ENCODE measurements around the gene PACRG. TPM values are rescaled to one million over a fixed set of nuclear protein-coding genes. Genes with fewer than 3 reads are reported as not detected.
A peak's percentile ranks its signal among the peaks of the same experiment; 100 is the strongest.

Gene PACRG
- total RNA-seq, 1 experiment from 2014 or later, result not detected

- no peaks in the 10 kb centered on the region for H3K36me3 ChIP-seq
- DNase-seq, result no peak
- no peaks in the 10 kb centered on the region for H3K27me3 ChIP-seq
- H3K4me3 ChIP-seq, result no peak overlapping the region
- no peaks in the 10 kb centered on the region for H3K9me3 ChIP-seq
Observed at GRCh38 chr6:163352966-163353365, 625.2 kb downstream of the PACRG start.

DNA sequence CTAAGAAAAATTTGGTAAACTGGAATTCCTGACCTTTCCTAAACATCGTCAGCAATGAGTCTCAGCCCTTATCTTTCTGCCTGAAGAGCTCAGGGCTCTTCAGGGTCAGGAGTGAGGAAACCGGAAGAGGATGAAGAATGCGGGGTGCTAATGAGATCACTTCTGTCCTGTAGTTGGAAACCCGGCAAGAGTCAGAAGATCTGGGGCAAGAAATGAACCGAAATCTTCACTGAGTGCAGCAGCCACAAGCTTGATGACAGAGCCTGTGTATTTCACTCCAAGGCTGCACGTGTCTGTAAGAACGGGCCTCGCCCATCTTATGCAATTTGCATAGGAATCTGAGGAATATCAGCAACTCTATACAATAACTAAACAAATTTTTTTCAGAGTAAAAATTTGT, 626.3 kb downstream of the PACRG start:
- no peak for DNase-seq

DNA sequence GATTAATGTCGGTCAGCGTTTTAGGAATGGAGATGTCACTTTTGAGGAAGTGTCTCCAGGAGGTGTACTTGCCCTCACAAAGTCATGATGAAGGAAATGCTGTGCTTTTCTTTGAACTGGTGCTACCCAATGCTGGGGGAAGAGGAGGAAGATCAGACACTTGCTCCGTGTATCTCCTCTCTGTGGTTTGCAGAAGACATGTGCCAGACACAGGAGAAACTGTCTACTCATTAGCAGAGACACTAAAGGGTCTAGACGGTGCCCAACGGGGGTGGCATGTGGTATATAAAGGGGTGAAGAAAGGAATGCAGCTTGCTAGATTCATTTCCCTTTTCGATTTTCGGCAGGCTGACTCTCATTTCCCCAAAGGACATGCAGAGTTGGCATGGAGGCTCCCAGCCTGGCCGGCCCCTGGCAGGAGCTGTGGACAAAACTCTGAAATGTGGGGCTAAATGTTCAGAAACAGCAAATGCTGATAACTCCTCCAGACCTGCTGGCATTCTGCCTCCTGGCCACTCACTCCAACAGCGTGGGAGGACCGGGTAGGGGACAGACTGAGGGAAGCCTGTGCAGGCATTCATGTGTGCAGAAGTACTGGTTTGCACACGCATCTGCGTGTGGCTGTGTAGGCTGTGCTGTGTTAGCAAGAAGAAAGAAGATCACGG, 627.1 kb downstream of the PACRG start:
- Histone ChIP-seq H3K9me3 (no peaks in the 10 kb centered on the region), H3K27me3 (no peaks in the 10 kb centered on the region), H3K36me3 (no peaks in the 10 kb centered on the region), H3K4me3 (no peak overlapping the region)
- peak; percentile 18 for DNase-seq

More for the DNA sequence above, 626.3 kb downstream of the PACRG start:
- no peaks in the 10 kb centered on the region for H3K27me3 ChIP-seq
- no peaks in the 10 kb centered on the region for H3K36me3 ChIP-seq
- H3K9me3 ChIP-seq, result no peaks in the 10 kb centered on the region
- H3K4me3 ChIP-seq, result no peak overlapping the region

DNA sequence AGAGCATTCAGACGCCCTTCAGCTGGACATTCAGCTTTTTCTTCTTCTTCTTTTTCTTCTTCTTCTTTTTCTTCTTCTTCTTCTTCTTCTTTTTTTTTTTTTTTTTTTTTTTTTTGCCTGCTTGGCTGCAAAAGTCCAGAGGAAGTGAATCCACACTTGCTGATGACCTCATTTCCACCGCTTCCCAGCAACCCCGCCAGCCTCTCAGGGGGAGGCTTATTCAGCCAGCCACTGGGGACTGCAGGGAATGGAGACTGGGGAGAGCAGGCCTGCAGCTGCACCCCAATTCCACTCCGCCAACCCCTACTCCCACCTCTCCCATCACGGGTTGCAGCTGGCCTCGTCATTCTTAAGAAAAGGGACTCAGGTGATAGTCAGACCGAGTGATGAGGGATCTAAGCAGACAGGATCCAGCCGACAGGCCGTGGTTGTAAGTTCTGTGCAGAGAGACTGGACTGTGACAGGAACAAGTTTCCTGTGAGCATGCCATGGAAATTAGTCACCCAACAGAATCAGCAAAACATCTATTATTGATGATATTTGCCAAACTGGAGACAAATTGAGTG, 627.7 kb downstream of the PACRG start:
- Histone ChIP-seq H3K4me3 (no peak overlapping the region), H3K27me3 (no peaks in the 10 kb centered on the region), H3K9me3 (no peaks in the 10 kb centered on the region), H3K36me3 (no peaks in the 10 kb centered on the region)
- DNase-seq, result peak; percentile 65

DNA sequence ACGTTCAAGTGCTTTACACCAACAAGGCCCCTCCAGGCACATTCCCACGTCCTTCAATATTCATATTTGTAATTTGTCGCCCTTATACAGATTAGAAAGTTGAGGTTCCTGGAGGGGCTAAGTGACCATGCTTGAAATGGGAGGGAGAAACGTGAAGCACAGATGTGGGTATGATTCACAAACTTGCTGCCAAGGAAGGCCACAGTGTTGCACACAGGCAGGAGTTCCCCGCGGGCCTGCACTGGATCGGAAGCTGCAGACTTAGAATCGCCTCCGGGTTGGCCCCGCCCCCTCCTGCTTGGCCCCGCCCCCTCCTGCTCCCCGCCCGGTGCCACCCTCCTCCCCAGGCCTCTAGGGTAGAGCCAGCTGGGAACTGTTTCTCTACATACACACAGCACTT, 628.5 kb downstream of the PACRG start:
- DNase-seq, result peak; percentile 76
- H3K9me3 ChIP-seq, result no peaks in the 10 kb centered on the region
- no peaks in the 10 kb centered on the region for H3K36me3 ChIP-seq
- H3K4me3 ChIP-seq, result no peak overlapping the region
- H3K27me3 ChIP-seq, result no peaks in the 10 kb centered on the region

DNA sequence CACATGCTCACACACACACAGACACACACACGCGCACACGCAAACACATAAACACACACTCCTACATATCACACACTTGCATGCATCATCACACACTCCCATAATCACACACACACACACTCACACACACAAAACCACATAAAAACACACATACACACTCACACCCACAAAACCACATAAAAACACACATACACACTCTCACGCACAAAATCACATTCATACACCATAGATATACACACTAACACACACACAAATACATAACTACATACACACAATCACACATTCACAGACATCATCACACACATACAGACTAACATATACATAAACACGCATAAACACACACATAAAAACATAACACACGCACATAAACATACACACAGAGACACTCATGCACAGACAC, 629.0 kb downstream of the PACRG start:
- DNase-seq, result no peak

DNA sequence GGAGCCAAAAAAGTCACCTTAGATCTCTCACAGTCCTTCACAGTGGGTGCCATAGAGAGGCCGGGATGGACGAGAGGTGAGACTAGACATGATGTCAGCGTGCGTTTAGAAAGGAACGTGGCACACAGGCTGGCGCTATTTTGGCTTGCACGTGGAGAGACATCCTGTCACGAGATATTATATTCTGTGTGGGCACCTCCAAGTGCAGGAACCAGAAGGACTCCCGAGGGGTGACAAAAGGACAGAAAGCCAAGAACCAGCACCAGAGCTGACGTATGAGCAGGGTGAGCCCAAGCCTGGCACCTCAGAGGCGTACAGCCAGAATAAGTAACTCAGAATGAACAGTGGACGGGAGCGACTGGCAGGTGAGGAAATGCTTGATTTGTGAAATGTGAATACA, 636.9 kb downstream of the PACRG start:
- DNase-seq, result no peak
- H3K27me3 ChIP-seq, result no peaks in the 10 kb centered on the region
- no peak overlapping the region for H3K4me3 ChIP-seq
- no peaks in the 10 kb centered on the region for H3K36me3 ChIP-seq
- H3K9me3 ChIP-seq, result no peaks in the 10 kb centered on the region

More for the DNA sequence above, 629.0 kb downstream of the PACRG start:
- no peak overlapping the region for H3K4me3 ChIP-seq
- no peaks in the 10 kb centered on the region for H3K27me3 ChIP-seq
- H3K9me3 ChIP-seq, result no peaks in the 10 kb centered on the region
- no peaks in the 10 kb centered on the region for H3K36me3 ChIP-seq

Other genes with a start within 250 kb of the PACRG start
- 0.07 TPM in 1 of 2 replicates, not detected in the other for gene PRKN, start 208 bp upstream of the PACRG start, total RNA-seq (2014; rRNA removed; shearing (Covaris generic); ENCODE audit: low replicate concordance)